Loucy (cell line): ENCODE results near the gene PILRB.

Experiments used
- H2AFZ ChIP-seq: fragments of 200-600 bp; sonication (generic); 2 replicates; pipeline ENCODE4 v1.6.0; 2016; ENCODE audit warnings: antibody characterized with exemption, mild to moderate bottlenecking, low read length, moderate library complexity
- H3F3A ChIP-seq: fragments of 200-600 bp; 2 replicates; pipeline ENCODE4 v1.6.0; 2016; ENCODE audit warnings: antibody characterized with exemption, low read depth, mild to moderate bottlenecking
- H3K27me3 ChIP-seq: fragments of 200-600 bp; sonication (generic); 2 replicates; pipeline ENCODE4 v1.6.1; 2014; ENCODE audit warnings: low read length, mild to moderate bottlenecking; ENCODE audit not compliant: insufficient read depth, poor library complexity, severe bottlenecking
- H3K36me3 ChIP-seq: fragments of 200-600 bp; sonication (generic); 2 replicates; pipeline ENCODE4 v1.6.1; 2016; ENCODE audit warnings: low read length; ENCODE audit not compliant: insufficient read depth
- H3K4me1 ChIP-seq: fragments of 200-600 bp; sonication (generic); 2 replicates; pipeline ENCODE4 v1.5.1; 2014; ENCODE audit warnings: low read length, mild to moderate bottlenecking; ENCODE audit not compliant: insufficient read depth, poor library complexity, severe bottlenecking
- H3K4me2 ChIP-seq: fragments of 200-600 bp; sonication (generic); 2 replicates; pipeline ENCODE4 v1.6.0; 2014; ENCODE audit warnings: antibody characterized with exemption, low read length, low read depth, mild to moderate bottlenecking; ENCODE audit not compliant: poor library complexity, severe bottlenecking
- H3K4me3 ChIP-seq: fragments of 200-600 bp; sonication (generic); 2 replicates; pipeline ENCODE4 v1.5.1; 2014; ENCODE audit warnings: low read length, mild to moderate bottlenecking, mixed read lengths; ENCODE audit not compliant: poor library complexity, severe bottlenecking
- H3K79me2 ChIP-seq: fragments of 200-600 bp; sonication (generic); 2 replicates; pipeline ENCODE4 v1.6.1; 2014; ENCODE audit warnings: low read length; ENCODE audit not compliant: insufficient read depth
- H3K9ac ChIP-seq: fragments of 200-600 bp; sonication (generic); 2 replicates; pipeline ENCODE4 v1.6.0; 2014; ENCODE audit warnings: mild to moderate bottlenecking, low read depth, low read length, moderate library complexity; ENCODE audit not compliant: poor library complexity, severe bottlenecking
- H3K9me2 ChIP-seq: fragments of 200-600 bp; sonication (generic); replicated peaks from 2 replicates; pipeline ENCODE4 v1.6.1; 2016; ENCODE audit warnings: low read depth, low read length, mixed read lengths
- H3K9me3 ChIP-seq: fragments of 200-600 bp; sonication (generic); 2 replicates; pipeline ENCODE4 v1.6.1; 2014; ENCODE audit warnings: mild to moderate bottlenecking, antibody characterized with exemption, low read length, low read depth; ENCODE audit not compliant: insufficient read depth
- H4K20me1 ChIP-seq: fragments of 200-600 bp; sonication (generic); 2 replicates; pipeline ENCODE4 v1.6.0; 2014; ENCODE audit warnings: antibody characterized with exemption, low read length, mild to moderate bottlenecking; ENCODE audit not compliant: insufficient read depth, poor library complexity, severe bottlenecking
- EZH2phosphoT487 ChIP-seq: fragments of 200-600 bp; IDR thresholded peaks from 2 replicates; pipeline ENCODE4 v1.6.1; 2018; ENCODE audit warnings: antibody characterized with exemption, mild to moderate bottlenecking, moderate library complexity, borderline replicate concordance
- TF ChIP-seq, protein P1 (sequence below): fragments of 200-600 bp; sonication (generic); conservative IDR thresholded peaks from 2 replicates; pipeline ENCODE4 v1.5.1; 2014; ENCODE audit warnings: mild to moderate bottlenecking, antibody characterized with exemption, low read length

Gene PILRB

DNA sequence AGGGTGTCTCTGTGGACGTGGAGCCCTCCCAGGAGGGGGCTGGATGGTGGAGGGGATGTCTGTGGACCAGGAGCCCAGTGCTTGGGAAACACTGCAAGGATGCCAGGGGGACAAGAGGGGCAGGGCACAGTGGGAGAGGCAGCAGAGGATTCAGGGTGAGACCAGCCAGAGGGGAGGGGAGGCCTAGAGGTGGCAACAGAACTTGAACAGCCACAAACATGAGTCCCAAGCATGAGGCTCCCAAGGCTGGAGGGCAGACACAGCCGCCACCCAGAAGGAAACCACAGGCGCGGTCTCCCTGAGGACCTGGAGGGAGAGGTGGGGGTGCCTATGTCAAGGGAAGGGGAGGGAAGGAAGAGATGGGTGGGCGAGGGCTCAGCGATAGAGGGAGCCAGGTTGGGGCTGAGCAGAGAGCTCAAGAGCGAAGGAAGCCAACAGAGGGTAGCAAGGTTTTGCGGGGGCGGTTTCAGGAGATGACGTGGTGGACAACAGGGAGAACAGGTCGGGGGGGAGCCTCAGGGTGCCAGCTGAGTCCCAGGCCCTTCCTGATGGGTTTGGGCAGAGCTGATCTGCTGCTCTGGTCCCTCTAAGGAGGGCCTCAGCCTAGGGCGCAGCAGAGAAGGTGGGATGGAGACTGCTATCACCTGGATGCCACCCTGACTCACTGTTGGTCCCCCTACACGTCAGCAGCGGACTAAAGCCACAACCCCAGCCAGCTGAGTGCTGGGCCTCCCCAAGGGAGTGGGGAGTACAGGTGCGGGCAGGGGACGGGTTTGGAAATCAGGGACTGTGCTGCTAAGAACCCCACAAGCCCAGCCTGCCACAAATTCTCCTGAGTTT, 8.7 kb downstream of the PILRB start:
- Histone ChIP-seq H2AFZ (no peak overlapping the region), H3K79me2 (no peaks in the 10 kb centered on the region), H3K4me2 (peak overlapping the region; percentile 34), H3K9me2 (no peaks in the 10 kb centered on the region), H3K36me3 (peaks cover 20% of the 10 kb centered on the region), H3K9ac (peak overlapping the region; percentile 22), H3K27me3 (no peaks in the 10 kb centered on the region), H3K4me1 (peaks cover 5% of the 10 kb centered on the region), H3F3A (no peaks in the 10 kb centered on the region), H4K20me1 (peaks cover 3% of the 10 kb centered on the region), H3K4me3 (no peak overlapping the region), H3K9me3 (no peaks in the 10 kb centered on the region)
- TF ChIP-seq EZH2phosphoT487 = no peak
- TF ChIP-seq, protein P1, sequence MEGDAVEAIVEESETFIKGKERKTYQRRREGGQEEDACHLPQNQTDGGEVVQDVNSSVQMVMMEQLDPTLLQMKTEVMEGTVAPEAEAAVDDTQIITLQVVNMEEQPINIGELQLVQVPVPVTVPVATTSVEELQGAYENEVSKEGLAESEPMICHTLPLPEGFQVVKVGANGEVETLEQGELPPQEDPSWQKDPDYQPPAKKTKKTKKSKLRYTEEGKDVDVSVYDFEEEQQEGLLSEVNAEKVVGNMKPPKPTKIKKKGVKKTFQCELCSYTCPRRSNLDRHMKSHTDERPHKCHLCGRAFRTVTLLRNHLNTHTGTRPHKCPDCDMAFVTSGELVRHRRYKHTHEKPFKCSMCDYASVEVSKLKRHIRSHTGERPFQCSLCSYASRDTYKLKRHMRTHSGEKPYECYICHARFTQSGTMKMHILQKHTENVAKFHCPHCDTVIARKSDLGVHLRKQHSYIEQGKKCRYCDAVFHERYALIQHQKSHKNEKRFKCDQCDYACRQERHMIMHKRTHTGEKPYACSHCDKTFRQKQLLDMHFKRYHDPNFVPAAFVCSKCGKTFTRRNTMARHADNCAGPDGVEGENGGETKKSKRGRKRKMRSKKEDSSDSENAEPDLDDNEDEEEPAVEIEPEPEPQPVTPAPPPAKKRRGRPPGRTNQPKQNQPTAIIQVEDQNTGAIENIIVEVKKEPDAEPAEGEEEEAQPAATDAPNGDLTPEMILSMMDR = no peak

DNA sequence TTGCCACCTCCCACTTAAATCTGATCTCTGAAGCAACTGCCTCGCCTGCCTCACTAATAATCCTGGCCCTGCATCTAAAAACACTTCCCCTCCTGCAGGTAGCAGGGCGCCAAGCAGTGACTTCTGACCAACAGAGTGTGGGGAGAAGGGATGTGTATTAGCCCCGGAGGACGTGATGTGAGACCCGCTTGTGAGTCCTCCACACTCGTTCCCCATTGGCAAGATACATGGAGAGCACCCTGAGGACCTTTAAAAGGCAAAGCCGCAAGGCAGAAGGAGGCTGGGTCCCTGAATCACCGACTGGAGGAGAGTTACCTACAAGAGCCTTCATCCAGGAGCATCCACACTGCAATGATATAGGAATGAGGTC, 9.3 kb downstream of the PILRB start:
- Histone ChIP-seq H3K9me2 (no peaks in the 10 kb centered on the region), H3K27me3 (no peaks in the 10 kb centered on the region), H3K9ac (no peak overlapping the region), H4K20me1 (peaks cover 3% of the 10 kb centered on the region), H3F3A (no peaks in the 10 kb centered on the region), H3K79me2 (no peaks in the 10 kb centered on the region), H3K36me3 (peaks cover 15% of the 10 kb centered on the region), H3K9me3 (no peaks in the 10 kb centered on the region), H3K4me2 (no peak overlapping the region), H3K4me3 (no peak overlapping the region), H3K4me1 (peaks cover 7% of the 10 kb centered on the region), H2AFZ (no peak overlapping the region)
- no peak for TF ChIP-seq EZH2phosphoT487
- TF ChIP-seq, protein P1 = no peak

DNA sequence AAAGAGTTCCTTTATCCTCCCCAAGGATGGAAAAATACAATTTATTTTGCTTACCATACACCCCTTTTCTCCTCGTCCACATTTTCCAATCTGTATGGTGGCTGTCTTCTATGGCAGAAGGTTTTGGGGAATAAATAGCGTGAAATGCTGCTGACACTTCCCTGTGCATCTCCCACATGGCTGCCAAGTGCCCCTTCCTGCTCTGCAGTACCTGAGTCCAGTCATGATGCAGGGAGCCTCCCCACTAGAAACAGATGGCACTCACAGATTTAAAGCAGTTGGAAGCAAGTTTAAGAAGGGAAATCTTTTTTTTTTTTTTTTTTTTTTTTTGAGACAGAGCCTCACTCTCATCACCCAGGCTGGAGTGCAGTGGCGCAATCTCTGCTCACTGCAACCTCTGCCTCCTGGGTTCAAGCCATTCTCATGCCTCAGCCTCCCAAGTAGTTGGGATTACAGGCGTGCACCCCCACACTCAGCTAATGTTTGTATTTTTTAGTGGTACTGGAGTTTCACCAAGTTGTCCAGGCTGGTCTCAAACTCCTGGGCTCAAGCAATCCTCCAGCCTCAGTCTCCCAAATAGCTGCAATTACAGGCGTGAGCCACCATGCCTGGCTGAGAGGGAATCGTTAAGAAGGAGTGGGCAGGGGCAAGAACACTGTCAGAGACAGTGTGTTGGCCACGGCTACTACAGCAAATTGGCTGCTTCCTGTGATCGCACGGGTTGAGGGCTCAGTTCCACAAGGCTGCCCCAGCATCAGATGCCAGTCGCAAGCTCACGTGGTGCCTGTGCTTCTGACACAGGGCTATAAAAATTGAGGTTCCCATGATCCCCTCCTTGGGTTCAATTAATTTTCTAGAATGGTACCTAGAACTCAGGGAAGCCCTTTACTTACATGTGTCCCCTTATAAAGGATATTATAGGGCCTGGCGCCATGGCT, 10.0 kb downstream of the PILRB start:
- Histone ChIP-seq H3F3A (no peaks in the 10 kb centered on the region), H3K27me3 (no peaks in the 10 kb centered on the region), H3K4me3 (no peak overlapping the region), H3K9ac (no peak overlapping the region), H3K9me3 (no peaks in the 10 kb centered on the region), H3K79me2 (no peaks in the 10 kb centered on the region), H3K36me3 (peaks cover 8% of the 10 kb centered on the region), H4K20me1 (peaks cover 3% of the 10 kb centered on the region), H3K4me2 (no peak overlapping the region), H3K4me1 (peaks cover 13% of the 10 kb centered on the region), H3K9me2 (no peaks in the 10 kb centered on the region), H2AFZ (no peak overlapping the region)
- TF ChIP-seq, protein P1 = no peak
- no peak for TF ChIP-seq EZH2phosphoT487
